Body of pancreas (tissue), 4 donors: ENCODE results near the gene MICAL2.

ENCODE experiments used
- CTCF ChIP-seq, 7 experiments: fragments of 450-650 bp in 4 of 7; fragments of 200-600 bp in 3 of 7; sonication (generic) in 3 of 7; IDR thresholded peaks; one replicate each; pipeline ENCODE4 v1.5.1; 2016 to 2019; ENCODE audit warnings: antibody characterized with exemption in 7 of 7
- POLR2A ChIP-seq, 3 donors: fragments of 450-650 bp; IDR thresholded peaks; one replicate each; pipeline ENCODE4 v1.6.1; 2016; ENCODE audit warnings: antibody characterized with exemption in 3 of 3, mild to moderate bottlenecking in 2 of 3

GRCh38 chr11:12156301-12157140, 46.1 kb downstream of the MICAL2 start:
- no peak for TF ChIP-seq CTCF (IDR thresholded peaks at IDR 0.05)
- TF ChIP-seq POLR2A (IDR thresholded peaks at IDR 0.05) = no peak
